AG04449 (cell line): Measurements from ENCODE around the gene ARPC2.

Experiments
- CTCF ChIA-PET: fragments of 350-600 bp; formaldehyde crosslinking; extraction: SDS; loops from one replicate; lab custom pipeline; 2021; ENCODE audit warnings: antibody characterized with exemption; lab: Yijun Ruan, JAX
- POLR2A ChIA-PET: fragments of 400-600, 350-600 bp; formaldehyde crosslinking; extraction: SDS; loops from one replicate; lab custom pipeline; 2020; ENCODE audit warnings: antibody characterized with exemption, inconsistent platforms; lab: Yijun Ruan, JAX
- DNase-seq: peaks from one replicate; pipeline ENCODE4 v3.0.0-alpha.2; 2010; ENCODE audit warnings: low read depth, low spot score
- H3K4me3 ChIP-seq: 2 replicates; pipeline ENCODE4 v1.5.1; 2011; ENCODE audit warnings: low read depth, mild to moderate bottlenecking, control low read depth, low read length
- CTCF ChIP-seq: IDR thresholded peaks from one replicate; pipeline ENCODE4 v1.5.1; 2011; ENCODE audit warnings: mild to moderate bottlenecking, moderate library complexity, low read length, control low read depth, inconsistent platforms; ENCODE audit not compliant: insufficient read depth; ENCODE audit errors: missing control alignments

Gene ARPC2

GRCh38 chr2:218293715-218294429 is 76.9 kb downstream of the ARPC2 start:
- DNase-seq, result no peak
- ChIA-PET CTCF (interaction anchor here (0.8 to 11.8 kb wide), 10 partner anchors 11 to 110 kb away, joined by 3 to 118 read pairs (median 10); partner anchors contain the start of genes AAMP, CATIP and PNKD), POLR2A (no interaction called here)
- no peak overlapping the region for H3K4me3 ChIP-seq
- no peak for TF ChIP-seq CTCF

- POLR2A ChIA-PET, result no interaction called here
- no peak overlapping the region for H3K4me3 ChIP-seq
- CTCF ChIA-PET, result interaction anchor here (0.8 to 11.8 kb wide), 9 partner anchors 8 to 353 kb away, joined by 3 to 118 read pairs (median 9); partner anchors contain the start of genes AAMP, CATIP and PNKD
- no peak for DNase-seq
- TF ChIP-seq CTCF, result no peak
Observed at GRCh38 chr2:218294430-218295022, 77.5 kb downstream of the ARPC2 start.

GRCh38 chr2:218295029-218295428 is 78.0 kb downstream of the ARPC2 start:
- TF ChIP-seq CTCF, result no peak
- DNase-seq, result no peak
- no peak overlapping the region for H3K4me3 ChIP-seq
- ChIA-PET POLR2A (interaction anchor here (0.9 kb wide), 1 partner anchor 8 kb away, joined by 3 read pairs; no protein-coding TSS in a partner anchor), CTCF (interaction anchor here (0.8 to 11.8 kb wide), 9 partner anchors 8 to 353 kb away, joined by 3 to 118 read pairs (median 8); partner anchors contain the start of genes AAMP, CATIP and PNKD)

GRCh38 chr2:218296200-218296599 is 79.2 kb downstream of the ARPC2 start:
- H3K4me3 ChIP-seq, result no peak overlapping the region
- CTCF ChIA-PET, result interaction anchor here (0.8 to 11.8 kb wide), 9 partner anchors 8 to 170 kb away, joined by 4 to 118 read pairs (median 8); partner anchors contain the start of genes AAMP, CATIP and PNKD
- TF ChIP-seq CTCF, result no peak
- no peak for DNase-seq
- POLR2A ChIA-PET, result interaction anchor here (0.6 kb wide), 1 partner anchor 242 kb away, joined by 3 read pairs; no protein-coding TSS in a partner anchor

- POLR2A ChIA-PET, result no interaction called here
- no peak overlapping the region for H3K4me3 ChIP-seq
Observed at GRCh38 chr2:218296847-218297246, 79.9 kb downstream of the ARPC2 start.

More at GRCh38 chr2:218296847-218297246, 79.9 kb downstream of the ARPC2 start:
- CTCF ChIA-PET, result interaction anchor here (1.0 to 11.8 kb wide), 7 partner anchors 8 to 169 kb away, joined by 3 to 118 read pairs (median 38); partner anchors contain the start of genes AAMP, CATIP and PNKD
- no peak for TF ChIP-seq CTCF
- DNase-seq, result no peak
